Tibial artery (tissue), 4 donors: ENCODE data around the gene TAF4.

ENCODE experiments used
- DNase-seq, 2 donors: peaks; one replicate each; pipeline ENCODE4 v3.0.0-alpha.2; 2019
- H3K27ac ChIP-seq, 2 donors: fragments of 200-600 bp; sonication (generic) in 1 of 2; 1 replicate in 1 of 2; 2 replicates in 1 of 2; pipeline ENCODE4 v1.5.1; 2018 to 2019; ENCODE audit warnings: mild to moderate bottlenecking in 1 of 2
- H3K27me3 ChIP-seq, 2 donors: fragments of 200-600 bp; sonication (generic) in 1 of 2; one replicate each; pipeline versions ENCODE4 v1.5.1 to v1.6.0; 2016 to 2019
- H3K36me3 ChIP-seq, 3 donors: fragments of 200-600 bp; sonication (generic) in 2 of 3; one replicate each; pipeline ENCODE4 v1.5.1; 2016 to 2019; ENCODE audit warnings: mild to moderate bottlenecking in 2 of 3
- H3K4me1 ChIP-seq, 4 donors: fragments of 200-600 bp; sonication (generic) in 2 of 4; 1 replicate in 3 of 4; 2 replicates in 1 of 4; pipeline ENCODE4 v1.5.1; 2016 to 2019
- H3K4me3 ChIP-seq, 2 donors: fragments of 200-600 bp; sonication (generic) in 1 of 2; 1 replicate in 1 of 2; 2 replicates in 1 of 2; pipeline ENCODE4 v1.5.1; 2018 to 2019; ENCODE audit warnings: mild to moderate bottlenecking in 2 of 2
- H3K9me3 ChIP-seq, 3 donors: fragments of 200-600 bp; sonication (generic) in 1 of 3; one replicate each; pipeline ENCODE4 v1.5.1; 2016 to 2019
- CTCF ChIP-seq, 2 experiments: fragments of 200-600 bp in 1 of 2; fragments of 450-650 bp in 1 of 2; IDR thresholded peaks; one replicate each; pipeline ENCODE4 v1.5.1; 2017 to 2019; ENCODE audit warnings: antibody characterized with exemption in 2 of 2, mild to moderate bottlenecking in 1 of 2, moderate library complexity in 1 of 2
- intact Hi-C: fragments of 100-400 bp; cut with DNase I; formaldehyde crosslinking; loops from one replicate; pipeline ENCODE4 v1.15.0; 2023; ENCODE audit warnings: low total_unique reads

The TAF4 gene

GRCh38 chr20:62105592-62105991 lies 39.9 kb upstream of the TAF4 start:
- no peak for TF ChIP-seq CTCF (IDR thresholded peaks at IDR 0.05)
- peaks cover 0 to 26% of the 10 kb centered on the region in 2 donors for H3K27me3 ChIP-seq
- no peak overlapping the region for H3K27ac ChIP-seq
- no peaks in the 10 kb centered on the region for H3K36me3 ChIP-seq
- peaks cover 0 to 9% (median 2%) of the 10 kb centered on the region in 4 donors for H3K4me1 ChIP-seq
- no peak for DNase-seq
- H3K9me3 ChIP-seq, result peaks cover 4 to 57% (median 46%) of the 10 kb centered on the region in 3 donors
- no peak overlapping the region for H3K4me3 ChIP-seq
- intact Hi-C loops, result no loop called here

- intact Hi-C loops, result no loop called here
- Histone ChIP-seq H3K9me3 (peaks cover 4 to 57% (median 48%) of the 10 kb centered on the region in 3 donors), H3K27ac (no peak overlapping the region), H3K27me3 (peaks cover 0 to 32% of the 10 kb centered on the region in 2 donors), H3K36me3 (no peaks in the 10 kb centered on the region), H3K4me3 (no peak overlapping the region), H3K4me1 (peaks cover 0 to 9% (median 2%) of the 10 kb centered on the region in 4 donors)
- no peak for DNase-seq
- TF ChIP-seq CTCF (IDR thresholded peaks at IDR 0.05), result no peak
Measured at GRCh38 chr20:62104791-62105345, 39.2 kb upstream of the TAF4 start.

GRCh38 chr20:62104234-62104789 lies 38.6 kb upstream of the TAF4 start:
- no peak for DNase-seq
- intact Hi-C loops, result no loop called here
- peaks cover 0 to 9% (median 2%) of the 10 kb centered on the region in 4 donors for H3K4me1 ChIP-seq
- peaks cover 0 to 35% of the 10 kb centered on the region in 2 donors for H3K27me3 ChIP-seq
- H3K27ac ChIP-seq, result no peak overlapping the region
- no peak overlapping the region for H3K4me3 ChIP-seq
- peaks cover 4 to 52% (median 43%) of the 10 kb centered on the region in 3 donors for H3K9me3 ChIP-seq
- no peak for TF ChIP-seq CTCF (IDR thresholded peaks at IDR 0.05)
- H3K36me3 ChIP-seq, result no peaks in the 10 kb centered on the region

- Histone ChIP-seq H3K27ac (no peak overlapping the region), H3K36me3 (no peaks in the 10 kb centered on the region), H3K9me3 (peaks cover 3 to 46% (median 37%) of the 10 kb centered on the region in 3 donors), H3K27me3 (peaks cover 0 to 35% of the 10 kb centered on the region in 2 donors), H3K4me3 (no peak overlapping the region), H3K4me1 (peaks cover 0 to 9% (median 2%) of the 10 kb centered on the region in 4 donors)
- no peak for DNase-seq
- TF ChIP-seq CTCF (IDR thresholded peaks at IDR 0.05), result no peak
- intact Hi-C loops, result no loop called here
Measured at GRCh38 chr20:62103508-62104233, 38.0 kb upstream of the TAF4 start.

- Histone ChIP-seq H3K36me3 (no peaks in the 10 kb centered on the region), H3K27me3 (peaks cover 0 to 48% of the 10 kb centered on the region in 2 donors), H3K4me3 (no peak overlapping the region), H3K9me3 (peaks cover 0 to 21% (median 15%) of the 10 kb centered on the region in 3 donors), H3K27ac (no peak overlapping the region), H3K4me1 (peaks cover 0 to 9% (median 2%) of the 10 kb centered on the region in 4 donors)
- intact Hi-C loops, result no loop called here
- DNase-seq, result no peak
- no peak for TF ChIP-seq CTCF (IDR thresholded peaks at IDR 0.05)
Measured at GRCh38 chr20:62101078-62101477, 35.4 kb upstream of the TAF4 start.
